ENCODE data around the gene RAB6D. TPM values are rescaled to one million over a fixed set of nuclear protein-coding genes. Genes with fewer than 3 reads are reported as not detected.
"Not testable (repeated sequence)": the region's sequence is repeated elsewhere in the genome, so short reads cannot be mapped to it uniquely, and the experiment has no call there.

RAB6D gene
- not detected for total RNA-seq
- not detected for polyA plus RNA-seq

DNA sequence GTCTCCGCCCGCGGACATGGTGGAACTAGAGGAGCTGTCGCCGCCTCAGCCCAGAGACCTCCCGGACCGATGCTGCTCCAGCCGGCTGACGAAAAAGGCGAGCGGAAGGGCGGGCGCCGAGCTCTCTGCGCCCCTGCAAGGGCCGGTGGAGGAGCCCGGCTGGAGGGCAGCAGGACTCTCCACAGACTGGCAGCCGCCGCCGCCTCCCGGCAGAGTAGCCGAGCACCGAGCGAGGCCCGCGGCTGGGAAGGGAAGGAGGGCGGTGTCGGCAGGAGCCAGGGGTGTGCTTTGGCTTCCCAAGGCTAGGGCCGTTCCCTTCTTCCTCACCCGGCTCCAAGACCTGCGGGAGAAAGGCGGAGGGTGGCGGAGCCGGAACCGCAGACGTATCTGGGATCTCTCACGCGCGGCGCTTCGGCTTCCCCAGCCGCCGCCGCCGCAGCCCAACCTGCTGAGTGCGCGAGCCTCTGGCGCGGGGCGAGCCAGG, at the start of gene RAB6D:
Gene RAB6D (minus strand): TSS at position 466 of the 484 bp plus-strand sequence. CDS start 448 bp downstream, at position 18.
- H3K9me3 ChIP-seq (ENCODE audit: control insufficient read depth in 1 of 2, low read length in 2 of 2); intact Hi-C loops (cut with micrococcal nuclease); DNase-seq; H3K27ac Mint-ChIP-seq; POLR2A ChIA-PET (ENCODE audit: partially characterized antibody); H3K4me3 ChIP-seq (ENCODE audit: low read length in 2 of 2); H3K36me3 Mint-ChIP-seq; CTCF ChIA-PET (ENCODE audit: partially characterized antibody); H3K4me1 ChIP-seq (ENCODE audit: insufficient read depth, low read length); H3K27ac ChIP-seq (ENCODE audit: low read depth, low read length); H3K36me3 ChIP-seq (ENCODE audit: insufficient read depth, low read length); H3K27me3 ChIP-seq (ENCODE audit: insufficient read depth, low read length); H3K9me3 Mint-ChIP-seq: not testable (repeated sequence)
- H3K4me3 Mint-ChIP-seq, result peak within 1 kb of the TSS in 5 of 8 donors; percentile 26 to 75 (median 49)
- H3K4me1 Mint-ChIP-seq, result peaks cover 4 to 14% (median 6%) of the 10 kb centered on the region in 4 donors
- H3K27me3 Mint-ChIP-seq, result peaks cover 28 to 32% of the 10 kb centered on the region in 2 donors

DNA sequence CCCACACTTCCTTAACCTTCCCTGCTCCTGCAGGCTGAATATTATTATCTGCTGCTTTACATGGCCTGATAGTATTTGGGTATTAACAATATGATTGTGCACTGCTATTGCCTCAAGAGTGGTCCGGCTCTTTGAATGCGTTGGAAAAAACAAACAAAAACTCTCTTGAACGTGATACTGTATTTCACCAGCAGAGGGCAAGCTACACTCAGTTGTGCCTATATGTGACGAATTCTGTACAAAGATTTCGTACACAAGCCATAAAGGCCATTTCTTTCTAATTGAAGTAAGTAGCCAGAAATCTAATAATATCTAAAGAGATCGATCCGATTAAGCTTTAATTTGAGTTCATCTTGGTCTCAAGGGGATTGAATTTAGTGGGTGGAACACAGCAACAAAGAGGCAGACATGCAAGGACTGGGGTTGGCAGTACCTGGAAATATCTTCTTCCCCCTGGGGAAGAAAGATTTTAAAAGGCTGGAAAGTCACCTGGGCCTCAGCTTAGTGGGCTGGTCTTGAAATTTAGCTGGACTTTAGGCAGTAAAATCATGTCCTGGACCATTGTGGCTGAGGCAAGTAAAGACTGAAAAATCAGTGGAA, 49.3 kb upstream of the RAB6D start:
- Histone ChIP-seq H3K4me3 (ENCODE audit: low read length in 2 of 2) (no peak overlapping the region), H3K27ac (ENCODE audit: low read depth, low read length) (no peak overlapping the region), H3K27me3 (ENCODE audit: insufficient read depth, low read length) (peaks cover 4% of the 10 kb centered on the region), H3K4me1 (ENCODE audit: insufficient read depth, low read length) (no peaks in the 10 kb centered on the region), H3K36me3 (ENCODE audit: insufficient read depth, low read length) (no peaks in the 10 kb centered on the region), H3K9me3 (ENCODE audit: control insufficient read depth in 1 of 2, low read length in 2 of 2) (no peaks in the 10 kb centered on the region)
- intact Hi-C loops (cut with micrococcal nuclease), result loop anchor here (1.0 to 10.0 kb wide), 4 partner anchors 79 to 732 kb away; partner anchors contain the start of gene MZT2A
- ChIA-PET POLR2A (ENCODE audit: partially characterized antibody) (no interaction called here), CTCF (ENCODE audit: partially characterized antibody) (interaction anchor here (0.6 to 5.1 kb wide), 12 partner anchors 8 to 388 kb away, joined by 3 to 57 read pairs (median 4); partner anchors contain the start of gene MZT2A)
- Mint-ChIP-seq H3K27me3 (peaks cover 9 to 28% of the 10 kb centered on the region in 2 donors), H3K4me3 (no peak overlapping the region), H3K4me1 (peaks cover 0 to 1% (median 0%) of the 10 kb centered on the region in 4 donors), H3K27ac (peak overlapping the region in 1 of 7 donors; percentile 53), H3K36me3 (no peaks in the 10 kb centered on the region), H3K9me3 (no peaks in the 10 kb centered on the region)
- peak in 4 of 5 donors; percentile 35 to 44 (median 42) for DNase-seq

DNA sequence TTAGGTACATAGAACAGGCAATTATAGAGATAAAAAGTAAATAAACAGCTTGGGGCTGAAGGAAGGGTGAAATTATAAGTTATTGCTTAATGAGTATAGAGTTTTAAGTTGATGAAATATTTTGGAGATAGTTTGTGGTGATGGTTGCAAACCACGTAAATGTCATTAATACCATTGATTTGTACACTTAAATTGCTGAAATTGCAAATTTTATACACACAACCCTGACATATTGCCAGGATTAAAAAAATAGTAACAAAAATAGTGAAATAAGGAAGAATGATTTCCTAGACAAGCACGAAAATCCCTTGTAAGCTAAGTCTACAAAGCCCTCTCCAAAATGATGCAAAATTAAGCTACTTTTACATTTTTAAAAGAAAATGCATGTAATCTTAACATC, 46.2 kb upstream of the RAB6D start:
- POLR2A ChIA-PET (ENCODE audit: partially characterized antibody), result no interaction called here
- Histone ChIP-seq H3K36me3 (ENCODE audit: insufficient read depth, low read length) (no peaks in the 10 kb centered on the region), H3K9me3 (ENCODE audit: control insufficient read depth in 1 of 2, low read length in 2 of 2) (no peaks in the 10 kb centered on the region), H3K27ac (ENCODE audit: low read depth, low read length) (no peak overlapping the region), H3K27me3 (ENCODE audit: insufficient read depth, low read length) (no peaks in the 10 kb centered on the region), H3K4me3 (ENCODE audit: low read length in 2 of 2) (no peak overlapping the region), H3K4me1 (ENCODE audit: insufficient read depth, low read length) (no peaks in the 10 kb centered on the region)
- no peak overlapping the region for H3K4me3 Mint-ChIP-seq
- H3K9me3 Mint-ChIP-seq, result no peaks in the 10 kb centered on the region
- H3K4me1 Mint-ChIP-seq, result peaks cover 0 to 1% (median 0%) of the 10 kb centered on the region in 4 donors
- CTCF ChIA-PET (ENCODE audit: partially characterized antibody), result interaction anchor here (5.1 kb wide), 1 partner anchor 263 kb away, joined by 57 read pairs; no protein-coding TSS in a partner anchor
- no peaks in the 10 kb centered on the region for H3K36me3 Mint-ChIP-seq
- no peak overlapping the region for H3K27ac Mint-ChIP-seq
- DNase-seq, result no peak
- peaks cover 10 to 21% of the 10 kb centered on the region in 2 donors for H3K27me3 Mint-ChIP-seq
- intact Hi-C loops (cut with micrococcal nuclease), result loop anchor here (5.0 to 10.0 kb wide), 2 partner anchors 82 to 735 kb away; partner anchors contain the start of gene MZT2A

DNA sequence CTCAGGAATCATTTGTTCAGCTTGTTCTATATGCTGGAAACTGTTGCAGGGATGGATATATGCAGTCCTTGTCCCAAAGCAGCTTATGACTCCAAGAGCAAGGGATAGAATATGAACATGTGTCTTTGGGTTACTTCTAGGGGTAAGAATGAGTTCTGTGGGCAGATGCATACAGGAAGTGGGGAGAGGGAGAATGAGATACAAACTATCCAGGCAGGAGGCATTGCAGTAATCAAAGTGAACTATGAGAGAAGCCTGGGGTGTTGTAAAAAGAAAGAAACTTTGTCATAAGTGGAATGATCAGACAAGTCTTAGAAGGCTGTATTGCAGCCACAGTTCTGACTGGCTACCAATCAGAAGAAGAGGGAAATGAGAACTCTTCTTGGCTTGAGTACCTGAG, 44.8 kb upstream of the RAB6D start:
- H3K27ac ChIP-seq (ENCODE audit: low read depth, low read length), result no peak overlapping the region
- POLR2A ChIA-PET (ENCODE audit: partially characterized antibody), result no interaction called here
- H3K4me3 ChIP-seq (ENCODE audit: low read length in 2 of 2), result no peak overlapping the region
- H3K4me3 Mint-ChIP-seq, result no peak overlapping the region
- CTCF ChIA-PET (ENCODE audit: partially characterized antibody), result interaction anchor here (0.8 kb wide), 1 partner anchor 263 kb away, joined by 3 read pairs; no protein-coding TSS in a partner anchor
- H3K36me3 Mint-ChIP-seq, result no peaks in the 10 kb centered on the region
- peaks cover 0 to 1% (median 0%) of the 10 kb centered on the region in 4 donors for H3K4me1 Mint-ChIP-seq
- H3K36me3 ChIP-seq (ENCODE audit: insufficient read depth, low read length), result no peaks in the 10 kb centered on the region
- no peaks in the 10 kb centered on the region for H3K27me3 ChIP-seq (ENCODE audit: insufficient read depth, low read length)
- no peak for DNase-seq
- H3K4me1 ChIP-seq (ENCODE audit: insufficient read depth, low read length), result no peaks in the 10 kb centered on the region
- intact Hi-C loops (cut with micrococcal nuclease), result no loop called here
- no peaks in the 10 kb centered on the region for H3K9me3 Mint-ChIP-seq
- no peaks in the 10 kb centered on the region for H3K9me3 ChIP-seq (ENCODE audit: control insufficient read depth in 1 of 2, low read length in 2 of 2)
- no peak overlapping the region for H3K27ac Mint-ChIP-seq
- H3K27me3 Mint-ChIP-seq, result peaks cover 10 to 21% of the 10 kb centered on the region in 2 donors

DNA sequence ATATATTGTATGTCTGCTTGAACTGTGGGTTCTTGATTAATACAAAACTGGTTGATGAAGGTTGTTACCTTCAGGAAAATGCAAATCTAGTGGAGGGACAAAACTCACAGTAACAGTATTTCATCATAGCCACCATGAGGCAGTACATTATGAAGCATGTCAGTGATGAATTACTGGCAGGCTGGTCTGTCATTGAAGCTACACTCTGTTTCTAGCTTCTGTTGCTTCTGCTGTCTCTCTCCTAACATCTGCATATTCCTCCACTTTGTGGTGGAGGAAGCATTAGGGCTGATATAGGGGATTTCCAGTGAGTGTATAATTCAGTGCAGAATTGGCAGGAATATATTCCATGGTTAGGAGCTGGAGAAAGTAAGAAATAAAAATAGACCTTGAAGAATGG, 44.2 kb upstream of the RAB6D start:
- H3K27me3 ChIP-seq (ENCODE audit: insufficient read depth, low read length), result no peaks in the 10 kb centered on the region
- H3K4me3 Mint-ChIP-seq, result no peak overlapping the region
- H3K9me3 Mint-ChIP-seq, result no peaks in the 10 kb centered on the region
- H3K36me3 Mint-ChIP-seq, result no peaks in the 10 kb centered on the region
- intact Hi-C loops (cut with micrococcal nuclease), result no loop called here
- no peaks in the 10 kb centered on the region for H3K4me1 ChIP-seq (ENCODE audit: insufficient read depth, low read length)
- H3K27ac Mint-ChIP-seq, result no peak overlapping the region
- H3K36me3 ChIP-seq (ENCODE audit: insufficient read depth, low read length), result no peaks in the 10 kb centered on the region
- H3K4me3 ChIP-seq (ENCODE audit: low read length in 2 of 2), result no peak overlapping the region
- ChIA-PET CTCF (ENCODE audit: partially characterized antibody) (no interaction called here), POLR2A (ENCODE audit: partially characterized antibody) (no interaction called here)
- peaks cover 0 to 1% (median 0%) of the 10 kb centered on the region in 4 donors for H3K4me1 Mint-ChIP-seq
- peaks cover 12 to 20% of the 10 kb centered on the region in 2 donors for H3K27me3 Mint-ChIP-seq
- H3K9me3 ChIP-seq (ENCODE audit: control insufficient read depth in 1 of 2, low read length in 2 of 2), result no peaks in the 10 kb centered on the region
- no peak overlapping the region for H3K27ac ChIP-seq (ENCODE audit: low read depth, low read length)
- no peak for DNase-seq

DNA sequence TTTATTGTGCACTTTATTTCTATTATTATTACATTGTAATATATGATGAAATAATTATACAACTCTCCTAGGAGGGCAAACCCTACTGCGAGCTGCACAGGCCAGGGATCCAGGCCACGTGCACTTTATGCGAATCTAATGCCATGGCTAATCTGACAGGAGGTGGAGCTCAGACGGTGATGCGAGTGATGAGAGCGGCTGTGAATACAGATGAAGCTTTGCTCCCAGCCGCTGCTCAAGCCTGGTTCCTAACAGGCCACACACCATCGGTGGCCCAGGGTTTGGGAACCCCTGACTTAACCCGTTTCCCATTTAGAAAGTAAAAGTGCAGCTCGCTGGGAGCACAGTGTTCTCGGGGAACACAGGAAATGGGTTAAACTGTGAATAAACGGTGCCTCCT, 40.8 kb upstream of the RAB6D start:
- Mint-ChIP-seq H3K36me3 (no peaks in the 10 kb centered on the region), H3K9me3 (no peaks in the 10 kb centered on the region), H3K27ac (no peak overlapping the region), H3K4me1 (no peaks in the 10 kb centered on the region), H3K4me3 (no peak overlapping the region), H3K27me3 (peaks cover 15 to 23% of the 10 kb centered on the region in 2 donors)
- no peaks in the 10 kb centered on the region for H3K27me3 ChIP-seq (ENCODE audit: insufficient read depth, low read length)
- H3K9me3 ChIP-seq (ENCODE audit: control insufficient read depth in 1 of 2, low read length in 2 of 2), result no peaks in the 10 kb centered on the region
- intact Hi-C loops (cut with micrococcal nuclease), result no loop called here
- no peak overlapping the region for H3K4me3 ChIP-seq (ENCODE audit: low read length in 2 of 2)
- no peak for DNase-seq
- ChIA-PET CTCF (ENCODE audit: partially characterized antibody) (interaction anchor here (0.9 to 1.5 kb wide), 2 partner anchors 9 to 10 kb away, joined by 4 to 7 read pairs; no protein-coding TSS in a partner anchor), POLR2A (ENCODE audit: partially characterized antibody) (no interaction called here)
- no peak overlapping the region for H3K27ac ChIP-seq (ENCODE audit: low read depth, low read length)
- H3K4me1 ChIP-seq (ENCODE audit: insufficient read depth, low read length), result no peaks in the 10 kb centered on the region
- no peaks in the 10 kb centered on the region for H3K36me3 ChIP-seq (ENCODE audit: insufficient read depth, low read length)

DNA sequence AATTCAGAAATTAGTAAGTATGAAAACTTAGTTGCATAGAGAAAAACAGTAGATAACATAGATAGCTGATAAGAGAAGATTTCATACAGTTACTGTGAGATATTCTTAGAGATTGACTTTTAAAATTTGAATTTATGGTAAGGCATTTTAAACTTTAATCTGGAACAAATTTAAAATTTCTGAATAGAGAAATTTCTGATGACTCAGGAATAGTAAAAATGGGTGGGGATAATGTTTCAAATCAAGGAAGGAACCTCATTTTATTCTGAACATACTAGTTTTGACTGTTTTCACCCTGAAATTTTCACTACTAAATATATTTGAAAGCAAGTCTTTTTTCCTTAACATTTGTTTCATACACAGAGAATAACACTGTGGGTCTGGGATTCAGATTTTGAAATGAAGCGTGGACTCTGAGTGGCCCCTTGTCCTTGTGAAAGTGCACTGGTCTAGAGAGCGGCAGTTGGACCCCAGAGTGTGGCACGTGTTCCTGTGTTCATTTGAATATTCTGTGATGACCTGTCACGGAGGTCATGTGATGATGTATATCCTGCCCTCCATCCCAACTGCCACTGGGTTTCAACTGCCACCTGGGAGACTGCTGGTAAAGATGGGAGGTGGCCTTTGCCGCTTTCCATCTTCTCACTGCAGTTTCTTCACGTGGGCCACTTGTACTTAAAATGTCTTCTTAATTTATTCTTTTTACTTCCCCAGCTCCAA, 38.5 kb upstream of the RAB6D start:
- no peaks in the 10 kb centered on the region for H3K9me3 Mint-ChIP-seq
- H3K27me3 Mint-ChIP-seq, result peaks cover 11 to 15% of the 10 kb centered on the region in 2 donors
- Histone ChIP-seq H3K27ac (ENCODE audit: low read depth, low read length) (no peak overlapping the region), H3K4me3 (ENCODE audit: low read length in 2 of 2) (no peak overlapping the region), H3K27me3 (ENCODE audit: insufficient read depth, low read length) (no peaks in the 10 kb centered on the region), H3K4me1 (ENCODE audit: insufficient read depth, low read length) (no peaks in the 10 kb centered on the region), H3K9me3 (ENCODE audit: control insufficient read depth in 1 of 2, low read length in 2 of 2) (no peaks in the 10 kb centered on the region), H3K36me3 (ENCODE audit: insufficient read depth, low read length) (no peaks in the 10 kb centered on the region)
- no peaks in the 10 kb centered on the region for H3K4me1 Mint-ChIP-seq
- intact Hi-C loops (cut with micrococcal nuclease), result no loop called here
- DNase-seq, result no peak
- CTCF ChIA-PET (ENCODE audit: partially characterized antibody), result no interaction called here
- H3K4me3 Mint-ChIP-seq, result no peak overlapping the region
- no peaks in the 10 kb centered on the region for H3K36me3 Mint-ChIP-seq
- POLR2A ChIA-PET (ENCODE audit: partially characterized antibody), result no interaction called here
- H3K27ac Mint-ChIP-seq, result no peak overlapping the region

Data from CD4-positive, alpha-beta memory T cell (primary cell).